Astrocyte of the cerebellum (primary cell): ENCODE data around the gene CC2D1A.
A peak's percentile ranks its signal among the peaks of the same experiment; 100 is the strongest.
"Not testable (repeated sequence)": the region's sequence is repeated elsewhere in the genome, so short reads cannot be mapped to it uniquely, and the experiment has no call there.

Experiments used
- DNase-seq: peaks from one replicate; pipeline ENCODE4 v3.0.0-alpha.2; 2011; ENCODE audit warnings: low read depth
- H3K4me3 ChIP-seq: 2 replicates; pipeline ENCODE4 v1.5.1; 2011; ENCODE audit warnings: mild to moderate bottlenecking, low read depth, low read length, moderate library complexity
- in situ Hi-C: cut with HindIII; loops from 2 replicates; pipeline ENCODE4 v1.10.0; 2017; ENCODE audit warnings: low sequenced_read_pairs
- TF ChIP-seq, protein P1 (sequence below): IDR thresholded peaks from 2 replicates; pipeline ENCODE4 v1.5.1; 2012; ENCODE audit warnings: low read length, low read depth, moderate library complexity, mild to moderate bottlenecking; ENCODE audit errors: missing control alignments

The CC2D1A gene

GRCh38 chr19:13964776-13965175 is 58.8 kb downstream of the CC2D1A start:
- no peak overlapping the region for H3K4me3 ChIP-seq
- DNase-seq: peak; percentile 15
- in situ Hi-C loops: no loop called here
- TF ChIP-seq, protein P1, sequence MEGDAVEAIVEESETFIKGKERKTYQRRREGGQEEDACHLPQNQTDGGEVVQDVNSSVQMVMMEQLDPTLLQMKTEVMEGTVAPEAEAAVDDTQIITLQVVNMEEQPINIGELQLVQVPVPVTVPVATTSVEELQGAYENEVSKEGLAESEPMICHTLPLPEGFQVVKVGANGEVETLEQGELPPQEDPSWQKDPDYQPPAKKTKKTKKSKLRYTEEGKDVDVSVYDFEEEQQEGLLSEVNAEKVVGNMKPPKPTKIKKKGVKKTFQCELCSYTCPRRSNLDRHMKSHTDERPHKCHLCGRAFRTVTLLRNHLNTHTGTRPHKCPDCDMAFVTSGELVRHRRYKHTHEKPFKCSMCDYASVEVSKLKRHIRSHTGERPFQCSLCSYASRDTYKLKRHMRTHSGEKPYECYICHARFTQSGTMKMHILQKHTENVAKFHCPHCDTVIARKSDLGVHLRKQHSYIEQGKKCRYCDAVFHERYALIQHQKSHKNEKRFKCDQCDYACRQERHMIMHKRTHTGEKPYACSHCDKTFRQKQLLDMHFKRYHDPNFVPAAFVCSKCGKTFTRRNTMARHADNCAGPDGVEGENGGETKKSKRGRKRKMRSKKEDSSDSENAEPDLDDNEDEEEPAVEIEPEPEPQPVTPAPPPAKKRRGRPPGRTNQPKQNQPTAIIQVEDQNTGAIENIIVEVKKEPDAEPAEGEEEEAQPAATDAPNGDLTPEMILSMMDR: no peak

DNA sequence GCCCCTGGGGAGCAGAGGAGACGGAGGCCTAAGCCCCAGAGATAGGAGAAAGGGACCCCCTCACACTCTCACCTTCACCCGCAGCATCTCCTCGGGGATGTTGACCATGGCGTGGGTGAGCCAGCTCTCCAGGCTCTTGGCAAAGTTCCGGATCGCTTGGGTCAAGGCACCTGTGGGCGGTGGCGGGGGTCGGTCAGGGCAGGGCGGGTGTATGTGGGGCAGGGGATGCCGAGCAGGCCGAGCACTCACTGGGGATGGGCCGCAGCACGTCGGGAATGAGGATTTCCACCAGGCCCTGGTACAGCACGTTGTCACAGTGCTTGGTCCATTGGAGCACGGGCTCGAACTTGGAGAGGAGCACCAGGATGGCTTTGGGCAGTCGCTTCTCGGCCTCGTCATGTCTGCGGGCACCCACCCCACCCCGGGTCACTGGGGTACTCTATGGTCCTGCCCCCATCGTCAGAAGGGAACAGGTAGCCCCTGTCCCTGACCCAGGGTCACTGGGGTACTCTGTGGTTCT is 59.4 kb downstream of the CC2D1A start:
- H3K4me3 ChIP-seq: no peak overlapping the region
- TF ChIP-seq, protein P1: no peak
- in situ Hi-C loops: no loop called here
- no peak for DNase-seq

DNA sequence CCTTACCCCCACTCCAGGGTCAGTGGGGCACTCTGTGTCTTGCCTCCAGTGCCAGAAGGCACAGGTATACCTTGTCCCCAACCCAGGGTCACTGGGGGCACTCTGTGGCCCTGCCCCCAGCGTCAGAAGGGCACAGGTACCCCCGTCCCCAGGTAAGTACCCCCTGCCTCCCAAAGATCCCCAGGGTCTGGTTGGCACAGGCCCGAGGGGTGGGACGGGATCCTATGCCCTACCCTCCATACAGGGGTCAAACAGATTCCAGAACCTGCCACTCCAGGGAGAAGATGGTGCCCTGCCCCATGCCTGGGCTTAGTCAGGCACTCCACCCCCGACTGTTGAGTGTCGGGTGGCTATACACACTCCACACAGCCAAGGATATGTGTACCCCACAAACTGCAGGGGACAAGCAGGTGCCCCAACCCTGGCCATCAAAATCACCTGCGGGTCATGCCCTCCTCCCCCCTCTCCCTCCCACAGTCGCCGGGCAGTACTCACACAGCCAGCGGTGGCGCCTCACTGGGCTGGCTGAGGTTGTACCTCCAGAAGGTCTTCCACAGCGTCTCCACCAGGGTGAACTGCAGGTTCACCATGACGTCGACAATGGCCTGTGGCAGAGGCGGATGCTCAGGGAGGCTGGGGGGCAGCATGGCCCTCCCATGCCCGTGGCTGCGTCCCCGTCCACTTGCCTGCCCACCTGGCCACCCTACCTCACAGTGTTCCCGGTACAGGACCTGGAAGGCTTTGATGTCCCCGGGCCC is 60.1 kb downstream of the CC2D1A start:
- DNase-seq: no peak
- TF ChIP-seq, protein P1: no peak
- no peak overlapping the region for H3K4me3 ChIP-seq
- in situ Hi-C loops: no loop called here

GRCh38 chr19:13966684-13967128 is 60.7 kb downstream of the CC2D1A start:
- TF ChIP-seq, protein P1: no peak
- DNase-seq: no peak
- in situ Hi-C loops: no loop called here
- no peak overlapping the region for H3K4me3 ChIP-seq

DNA sequence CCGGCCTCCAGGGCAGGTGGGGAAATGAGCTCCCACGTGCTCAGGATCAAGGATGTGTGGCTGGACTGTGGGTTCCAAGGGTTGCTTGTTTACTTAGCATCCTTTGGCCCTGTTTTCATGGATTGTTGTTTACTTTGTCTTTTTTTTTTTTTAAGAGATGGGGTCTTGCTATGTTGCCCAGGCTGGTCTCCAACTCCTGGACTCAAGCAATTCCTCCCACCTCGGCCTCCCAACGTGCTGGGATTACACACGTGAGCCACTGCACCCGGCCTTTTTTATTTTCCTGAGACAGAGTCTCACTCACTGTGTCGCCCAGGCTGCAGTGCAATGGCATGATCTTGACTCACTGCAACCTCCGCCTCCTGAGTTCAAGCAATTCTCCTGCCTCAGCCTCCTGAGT is 61.2 kb downstream of the CC2D1A start:
- H3K4me3 ChIP-seq, DNase-seq, in situ Hi-C loops: not testable (repeated sequence)

GRCh38 chr19:13968383-13968935 is 62.5 kb downstream of the CC2D1A start:
- DNase-seq: no peak
- TF ChIP-seq, protein P1: no peak
- H3K4me3 ChIP-seq: no peak overlapping the region
- in situ Hi-C loops: no loop called here

GRCh38 chr19:13968999-13969398 is 63.0 kb downstream of the CC2D1A start:
- H3K4me3 ChIP-seq: no peak overlapping the region
- no peak for DNase-seq
- in situ Hi-C loops: no loop called here
- TF ChIP-seq, protein P1: no peak
